NB4 (cell line): ENCODE results near the gene CCDC91.

Experiments
- DNase-seq: peaks from one replicate; pipeline ENCODE4 v3.0.0; 2010; ENCODE audit warnings: low read depth
- H3K4me3 ChIP-seq: one replicate; pipeline ENCODE4 v1.5.1; 2011; ENCODE audit warnings: mild to moderate bottlenecking, low read depth, low read length, moderate library complexity
- MYC ChIP-seq: IDR thresholded peaks from 2 replicates; pipeline ENCODE4 v1.6.1; 2011; ENCODE audit warnings: low read depth, low read length
- POLR2A ChIP-seq: IDR thresholded peaks from 2 replicates; pipeline ENCODE4 v1.6.1; 2011; ENCODE audit warnings: mild to moderate bottlenecking; ENCODE audit not compliant: insufficient read length; ENCODE audit errors: extremely low read depth
- TF ChIP-seq, protein P1 (sequence below): IDR thresholded peaks from 2 replicates; pipeline ENCODE4 v1.6.1; 2011; ENCODE audit warnings: low read depth, low read length
- TF ChIP-seq, protein P2 (sequence below): IDR thresholded peaks from one replicate; pipeline ENCODE4 v1.5.1; 2012; ENCODE audit warnings: low read depth, low read length

CCDC91 gene

DNA sequence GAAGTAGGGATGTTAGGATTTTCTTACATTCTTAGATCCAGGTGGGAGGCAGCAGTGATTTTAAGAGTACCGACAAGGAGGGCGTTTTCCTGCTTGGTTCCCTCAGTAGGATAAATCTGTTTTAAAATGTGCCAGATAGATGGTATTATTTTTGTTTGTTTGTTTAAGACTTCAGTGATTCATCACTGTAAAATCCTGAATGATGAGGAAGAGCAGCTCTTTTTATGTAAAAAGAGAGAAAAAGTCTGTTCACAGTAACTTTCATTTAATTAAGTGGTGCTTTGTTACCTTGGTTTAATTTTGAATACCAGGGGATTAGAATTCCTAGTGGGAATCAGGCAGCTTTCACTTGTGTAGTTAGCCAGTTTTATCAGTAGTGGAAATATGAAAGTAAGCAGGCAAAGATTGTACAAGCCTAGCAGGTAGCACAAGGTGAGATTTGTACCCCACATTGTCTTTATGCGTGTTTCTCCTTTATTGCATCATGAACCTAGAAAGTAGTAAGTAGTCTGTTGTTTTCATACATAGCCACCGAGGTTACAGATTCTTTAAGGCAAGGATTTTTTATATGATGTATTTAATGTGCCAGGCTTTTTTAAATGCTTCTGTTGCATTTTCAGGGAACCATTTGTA is 349.6 kb downstream of the CCDC91 start:
- no peak for TF ChIP-seq POLR2A
- TF ChIP-seq, protein P1, sequence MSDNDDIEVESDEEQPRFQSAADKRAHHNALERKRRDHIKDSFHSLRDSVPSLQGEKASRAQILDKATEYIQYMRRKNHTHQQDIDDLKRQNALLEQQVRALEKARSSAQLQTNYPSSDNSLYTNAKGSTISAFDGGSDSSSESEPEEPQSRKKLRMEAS: no peak
- TF ChIP-seq, protein P2, sequence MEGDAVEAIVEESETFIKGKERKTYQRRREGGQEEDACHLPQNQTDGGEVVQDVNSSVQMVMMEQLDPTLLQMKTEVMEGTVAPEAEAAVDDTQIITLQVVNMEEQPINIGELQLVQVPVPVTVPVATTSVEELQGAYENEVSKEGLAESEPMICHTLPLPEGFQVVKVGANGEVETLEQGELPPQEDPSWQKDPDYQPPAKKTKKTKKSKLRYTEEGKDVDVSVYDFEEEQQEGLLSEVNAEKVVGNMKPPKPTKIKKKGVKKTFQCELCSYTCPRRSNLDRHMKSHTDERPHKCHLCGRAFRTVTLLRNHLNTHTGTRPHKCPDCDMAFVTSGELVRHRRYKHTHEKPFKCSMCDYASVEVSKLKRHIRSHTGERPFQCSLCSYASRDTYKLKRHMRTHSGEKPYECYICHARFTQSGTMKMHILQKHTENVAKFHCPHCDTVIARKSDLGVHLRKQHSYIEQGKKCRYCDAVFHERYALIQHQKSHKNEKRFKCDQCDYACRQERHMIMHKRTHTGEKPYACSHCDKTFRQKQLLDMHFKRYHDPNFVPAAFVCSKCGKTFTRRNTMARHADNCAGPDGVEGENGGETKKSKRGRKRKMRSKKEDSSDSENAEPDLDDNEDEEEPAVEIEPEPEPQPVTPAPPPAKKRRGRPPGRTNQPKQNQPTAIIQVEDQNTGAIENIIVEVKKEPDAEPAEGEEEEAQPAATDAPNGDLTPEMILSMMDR: no peak
- no peak for TF ChIP-seq MYC
- DNase-seq: no peak

DNA sequence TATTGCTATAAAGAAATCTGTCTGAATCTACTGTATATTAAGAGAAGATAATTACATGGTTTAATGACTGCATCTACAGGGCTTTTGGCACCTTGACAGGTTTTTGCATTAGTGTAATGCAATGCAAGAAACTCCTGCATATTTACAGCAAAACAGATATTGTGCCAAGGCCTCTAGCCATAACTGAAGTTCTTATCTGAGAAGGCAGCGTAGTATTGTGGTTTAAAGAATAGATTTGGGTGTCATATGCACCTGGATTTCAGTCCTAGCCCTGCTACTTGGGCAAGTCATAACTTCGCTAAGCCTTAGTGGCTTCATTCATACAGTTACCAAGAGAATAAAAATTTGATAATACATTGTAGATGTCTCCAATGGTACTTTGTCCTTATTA is 350.1 kb downstream of the CCDC91 start:
- TF ChIP-seq, protein P1: no peak
- TF ChIP-seq POLR2A (no peak), MYC (no peak)
- TF ChIP-seq, protein P2: no peak
- no peak for DNase-seq
- no peak overlapping the region for H3K4me3 ChIP-seq

More for the DNA sequence above, 349.6 kb downstream of the CCDC91 start:
- H3K4me3 ChIP-seq: no peak overlapping the region

GRCh38 chr12:28543021-28543890 is 353.0 kb downstream of the CCDC91 start:
- TF ChIP-seq POLR2A (no peak), MYC (no peak)
- TF ChIP-seq, protein P1: no peak
- TF ChIP-seq, protein P2: no peak
- no peak overlapping the region for H3K4me3 ChIP-seq

GRCh38 chr12:28550757-28551704 is 360.8 kb downstream of the CCDC91 start:
- DNase-seq: no peak
- H3K4me3 ChIP-seq: no peak overlapping the region
- TF ChIP-seq, protein P1: no peak
- TF ChIP-seq, protein P2: no peak
- TF ChIP-seq POLR2A (no peak), MYC (no peak)

More at GRCh38 chr12:28543021-28543890, 353.0 kb downstream of the CCDC91 start:
- no peak for DNase-seq

DNA sequence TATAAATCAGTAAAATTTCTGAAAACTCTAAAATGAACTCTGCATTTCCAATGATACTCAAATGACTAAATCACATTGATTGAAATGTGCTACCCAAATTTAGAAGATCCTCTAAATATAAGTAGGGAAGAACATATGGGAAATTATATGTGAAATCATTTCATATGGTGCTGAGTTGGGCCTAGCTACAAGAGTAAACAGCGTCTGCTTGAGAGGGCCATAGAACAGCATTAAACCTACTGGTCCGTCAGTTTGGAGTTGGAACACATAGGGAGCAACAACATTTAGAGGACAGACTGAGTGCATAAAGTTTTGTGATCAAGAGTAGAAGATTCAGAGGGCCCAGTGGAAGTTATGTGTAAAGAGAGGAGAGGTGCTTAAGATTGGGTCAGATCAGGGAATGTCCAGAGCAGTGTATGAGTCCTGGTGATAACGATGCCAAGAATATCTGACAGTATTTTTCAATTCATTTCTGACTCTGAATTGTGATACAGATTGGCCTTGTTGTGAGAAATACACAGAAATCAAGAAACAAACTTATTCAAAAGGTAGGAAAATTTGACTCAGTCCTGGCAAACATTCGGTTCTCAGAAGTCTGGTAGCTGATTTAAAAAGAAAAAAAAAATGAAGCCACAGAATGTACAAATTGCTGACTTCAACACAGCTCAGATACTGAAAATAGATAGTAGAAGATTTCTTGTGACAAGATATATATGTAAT is 362.2 kb downstream of the CCDC91 start:
- no peak overlapping the region for H3K4me3 ChIP-seq
- DNase-seq: no peak
- TF ChIP-seq POLR2A: no peak
- TF ChIP-seq, protein P2: no peak
- TF ChIP-seq, protein P1: no peak
- TF ChIP-seq MYC: no peak
